HFF-Myc (cell line): ENCODE data around the gene PYGM.

Source experiments
- DNase-seq: peaks from one replicate; pipeline ENCODE4 v3.0.0-alpha.2; 2011; ENCODE audit warnings: low read depth; ENCODE audit errors: extremely low read depth
- H3K4me3 ChIP-seq: replicated peaks from 2 replicates; pipeline ENCODE4 v1.5.1; 2011; ENCODE audit warnings: low read depth, mild to moderate bottlenecking, control low read depth, low read length
- TF ChIP-seq, protein P1 (sequence below): IDR thresholded peaks from 2 replicates; pipeline ENCODE4 v1.5.1; 2012; ENCODE audit warnings: mild to moderate bottlenecking, low read depth, low read length, control low read depth; ENCODE audit errors: missing control alignments

The PYGM gene

DNA sequence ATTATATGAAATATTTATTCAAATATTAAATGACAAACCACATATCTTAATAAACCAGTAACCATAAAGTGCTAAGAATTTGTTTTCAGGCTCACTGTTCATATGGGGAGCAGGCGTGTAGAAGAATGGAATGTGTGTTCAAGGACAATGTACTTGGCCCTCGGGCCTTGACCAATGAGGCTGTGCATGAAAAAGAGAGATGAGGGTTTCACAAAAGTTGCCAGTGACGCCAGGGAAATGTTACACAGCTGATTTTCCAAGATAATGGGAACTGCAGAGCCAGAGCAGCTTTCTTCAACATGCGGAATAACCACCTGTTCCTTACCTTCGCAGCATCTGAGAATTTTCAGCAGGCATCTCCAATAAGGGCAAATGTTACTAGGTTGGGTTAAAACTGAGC is 14.4 kb upstream of the PYGM start:
- DNase-seq = no peak
- H3K4me3 ChIP-seq = no peak overlapping the region
- TF ChIP-seq, protein P1, sequence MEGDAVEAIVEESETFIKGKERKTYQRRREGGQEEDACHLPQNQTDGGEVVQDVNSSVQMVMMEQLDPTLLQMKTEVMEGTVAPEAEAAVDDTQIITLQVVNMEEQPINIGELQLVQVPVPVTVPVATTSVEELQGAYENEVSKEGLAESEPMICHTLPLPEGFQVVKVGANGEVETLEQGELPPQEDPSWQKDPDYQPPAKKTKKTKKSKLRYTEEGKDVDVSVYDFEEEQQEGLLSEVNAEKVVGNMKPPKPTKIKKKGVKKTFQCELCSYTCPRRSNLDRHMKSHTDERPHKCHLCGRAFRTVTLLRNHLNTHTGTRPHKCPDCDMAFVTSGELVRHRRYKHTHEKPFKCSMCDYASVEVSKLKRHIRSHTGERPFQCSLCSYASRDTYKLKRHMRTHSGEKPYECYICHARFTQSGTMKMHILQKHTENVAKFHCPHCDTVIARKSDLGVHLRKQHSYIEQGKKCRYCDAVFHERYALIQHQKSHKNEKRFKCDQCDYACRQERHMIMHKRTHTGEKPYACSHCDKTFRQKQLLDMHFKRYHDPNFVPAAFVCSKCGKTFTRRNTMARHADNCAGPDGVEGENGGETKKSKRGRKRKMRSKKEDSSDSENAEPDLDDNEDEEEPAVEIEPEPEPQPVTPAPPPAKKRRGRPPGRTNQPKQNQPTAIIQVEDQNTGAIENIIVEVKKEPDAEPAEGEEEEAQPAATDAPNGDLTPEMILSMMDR = no peak

DNA sequence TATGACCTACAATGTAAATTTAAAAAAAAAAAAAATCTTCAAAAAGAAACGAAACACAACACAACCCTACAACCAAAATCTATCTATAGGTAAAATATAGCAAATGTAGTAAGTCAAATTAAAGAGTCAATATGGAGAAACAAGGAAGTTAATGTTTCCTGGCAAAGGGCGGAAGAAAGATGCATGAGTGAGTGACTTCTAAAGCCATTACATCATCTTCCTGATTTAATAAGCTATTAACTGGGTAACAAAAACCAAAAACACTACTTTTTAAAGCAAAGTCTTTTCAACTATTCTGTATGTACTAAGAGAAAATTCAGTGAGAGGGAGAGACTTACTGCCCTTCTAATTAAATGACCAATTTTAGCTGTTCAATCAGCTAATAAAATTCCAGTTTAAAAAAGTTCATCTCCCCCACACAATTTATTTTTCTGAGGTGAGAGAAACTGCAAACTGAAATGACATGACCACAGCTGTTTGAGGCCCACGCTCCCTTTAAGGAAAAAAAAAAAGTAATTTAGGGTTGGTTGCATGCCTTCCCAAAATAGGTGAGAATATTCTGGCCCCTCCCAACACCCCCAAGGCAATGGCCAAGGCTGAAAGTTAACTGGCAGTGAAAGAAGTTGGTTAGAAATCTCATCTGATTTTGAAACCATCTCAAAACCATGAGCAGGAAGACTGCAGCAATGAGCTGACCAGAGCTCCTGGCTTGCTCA is 12.7 kb upstream of the PYGM start:
- TF ChIP-seq, protein P1 = no peak
- H3K4me3 ChIP-seq = no peak overlapping the region
- DNase-seq = no peak

DNA sequence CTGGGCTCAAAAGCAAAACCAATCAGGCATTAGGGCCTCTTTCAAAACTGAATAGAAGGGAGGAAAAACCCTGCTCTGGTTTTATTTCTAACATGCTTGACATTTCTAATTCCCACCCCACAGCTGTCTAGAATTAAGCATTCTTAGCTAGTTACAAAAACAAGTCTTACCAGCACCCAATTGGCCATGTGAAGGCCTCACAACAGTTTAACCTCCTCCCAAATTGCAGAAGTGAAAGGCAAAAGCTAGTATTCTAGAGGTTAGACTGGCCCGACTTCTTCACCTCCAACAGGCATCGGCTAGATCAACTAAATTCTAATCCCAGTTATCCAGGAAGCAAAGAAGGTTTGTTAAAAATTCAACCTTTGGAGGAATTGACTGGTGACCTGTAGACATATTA is 12.1 kb upstream of the PYGM start:
- no peak overlapping the region for H3K4me3 ChIP-seq

DNA sequence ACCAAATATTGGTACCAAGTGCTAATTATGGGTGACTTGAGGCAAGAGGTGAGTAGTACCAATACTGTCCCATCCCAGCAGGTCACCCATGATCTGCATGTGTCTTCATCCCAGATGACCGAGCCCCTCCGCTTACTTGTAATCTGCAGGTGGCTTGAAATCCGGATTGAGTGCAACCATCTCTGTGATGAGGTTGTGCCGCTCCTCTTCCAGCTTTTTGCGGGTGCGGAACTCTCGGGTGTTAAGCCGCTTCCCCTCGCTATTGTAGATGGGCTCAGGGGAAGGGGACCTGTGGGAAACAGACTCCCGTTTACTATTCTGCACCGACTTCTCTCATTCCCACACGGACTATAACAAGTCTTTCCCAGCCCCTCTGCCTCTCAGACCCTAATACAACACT is 10.3 kb upstream of the PYGM start:
- DNase-seq = no peak
- no peak overlapping the region for H3K4me3 ChIP-seq
- TF ChIP-seq, protein P1 = no peak

More for the DNA sequence above, 12.1 kb upstream of the PYGM start:
- no peak for DNase-seq
- TF ChIP-seq, protein P1 = no peak

DNA sequence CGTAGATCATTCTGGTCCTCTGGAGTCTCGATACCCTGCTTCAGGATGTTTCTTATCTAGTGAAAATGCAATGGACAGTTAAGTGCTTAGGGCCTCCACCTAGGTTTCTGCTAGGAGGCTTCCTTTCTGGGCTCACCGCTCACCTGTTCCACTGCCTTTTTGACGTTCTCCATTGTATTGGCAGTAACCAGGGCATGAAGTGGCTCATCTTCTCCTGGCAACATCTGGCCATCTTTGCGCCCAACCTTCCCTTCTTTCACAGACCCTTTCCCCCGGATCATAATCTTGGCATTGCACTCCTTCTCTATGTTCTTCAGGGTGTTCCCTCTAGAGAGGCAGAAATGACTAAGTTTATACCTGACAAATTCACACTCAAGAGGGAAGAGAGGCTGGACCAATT is 9.5 kb upstream of the PYGM start:
- H3K4me3 ChIP-seq = no peak overlapping the region
- no peak for DNase-seq
- TF ChIP-seq, protein P1 = no peak

DNA sequence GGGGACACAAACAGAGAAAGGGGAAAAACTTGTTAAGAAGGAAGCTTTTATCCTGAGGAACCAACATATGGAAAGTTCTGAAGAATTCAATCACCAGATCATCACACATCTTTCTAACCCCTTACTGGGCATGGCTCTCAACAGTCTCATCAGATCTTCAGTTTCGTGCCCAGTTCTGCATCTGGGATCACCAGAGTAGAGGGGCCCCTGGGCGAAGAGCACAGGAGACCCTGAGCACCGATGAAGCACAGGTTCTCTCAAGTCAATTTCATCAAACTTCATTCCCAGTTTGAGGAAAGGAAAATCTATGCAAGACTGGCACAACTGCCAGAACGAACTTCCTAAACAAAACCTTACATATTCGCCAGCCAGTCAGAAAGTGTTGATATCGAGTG is 8.5 kb upstream of the PYGM start:
- no peak for DNase-seq
- TF ChIP-seq, protein P1 = no peak
- H3K4me3 ChIP-seq = no peak overlapping the region
